SKM-1 (cell line): ENCODE data around the gene BRINP2.

Experiments used
- DNase-seq: peaks from one replicate; lab custom pipeline; 2025; ENCODE audit not compliant: unreplicated experiment; lab: John Stamatoyannopoulos, UW

Gene BRINP2

GRCh38 chr1:177164380-177165068 is 6.2 kb upstream of the BRINP2 start, which contains the start of gene ASTN1:
Gene ASTN1 (minus strand): TSS chr1:177164712. CDS start chr1:177164676, 36 bp downstream.
- DNase-seq, result no peak

GRCh38 chr1:177165069-177165439 is 5.7 kb upstream of the BRINP2 start:
- no peak for DNase-seq

DNA sequence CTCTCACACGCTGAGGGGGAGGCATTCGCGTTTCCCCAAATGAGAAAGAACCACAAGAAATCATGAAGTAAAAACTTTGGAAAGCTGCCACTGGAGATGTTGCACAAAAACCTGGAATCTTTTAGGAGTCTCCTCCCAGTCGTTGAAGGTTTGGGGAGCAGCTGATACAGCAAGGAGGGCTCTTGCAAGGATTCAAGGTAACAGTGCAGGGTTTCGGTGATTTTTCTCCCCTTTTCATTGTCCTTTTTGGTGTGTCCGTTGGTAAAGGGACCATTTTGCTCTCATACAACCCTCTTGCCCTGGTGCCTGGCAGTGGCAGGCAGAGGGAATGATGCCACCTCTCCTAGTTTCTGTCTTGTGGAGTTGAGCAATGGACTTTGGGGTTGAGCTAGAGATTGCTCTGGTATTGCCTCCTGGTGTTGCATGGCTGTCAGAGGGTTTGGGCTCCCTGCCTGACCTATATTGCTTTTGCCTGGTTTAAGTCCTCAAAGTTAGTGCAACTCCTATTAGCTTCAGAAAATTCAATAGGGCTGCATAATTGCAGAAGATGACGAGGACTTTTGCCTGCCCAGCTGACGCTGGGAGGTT is 872 bp downstream of the BRINP2 start:
- DNase-seq, result no peak

DNA sequence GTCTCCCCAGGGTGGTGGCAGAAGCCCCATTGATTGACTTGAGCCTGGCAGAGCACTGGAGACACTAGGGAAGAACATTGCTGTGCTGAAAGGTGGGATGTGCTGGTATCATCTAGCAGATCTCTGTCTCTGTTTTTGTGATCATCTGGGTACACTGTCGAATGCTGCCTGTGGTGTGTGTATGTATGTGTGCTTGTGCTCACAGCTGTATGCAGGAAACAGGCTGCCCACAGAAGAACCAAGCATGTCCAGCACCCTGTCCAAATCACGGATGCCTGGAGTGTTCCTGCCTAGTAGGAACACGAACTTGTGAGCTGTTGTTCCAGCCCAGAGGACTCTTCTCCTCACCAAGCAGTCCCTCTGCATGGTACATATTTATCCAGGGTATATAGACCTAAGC is 1.5 kb downstream of the BRINP2 start:
- no peak for DNase-seq

GRCh38 chr1:177172866-177173265 is 2.1 kb downstream of the BRINP2 start:
- DNase-seq, result no peak

GRCh38 chr1:177173976-177174375 is 3.2 kb downstream of the BRINP2 start:
- no peak for DNase-seq

GRCh38 chr1:177174921-177175634 is 4.3 kb downstream of the BRINP2 start:
- no peak for DNase-seq

DNA sequence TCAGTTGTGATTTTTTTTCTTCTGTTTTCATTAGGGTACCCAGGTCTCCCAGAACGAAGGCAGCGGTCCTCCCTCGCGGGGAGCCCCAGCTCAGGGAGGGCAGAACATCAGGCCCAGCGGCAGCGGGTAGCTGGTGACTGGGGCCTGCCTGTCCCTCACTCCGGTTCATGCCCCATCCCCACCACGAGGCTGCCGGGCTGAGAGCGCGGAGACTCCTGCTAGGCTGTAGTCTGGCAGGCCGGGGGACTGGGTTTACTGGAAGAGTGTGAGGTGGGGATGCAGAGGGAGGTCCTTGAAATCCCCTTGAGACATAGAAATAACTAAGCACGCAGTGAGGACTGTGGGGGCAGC is 10.5 kb downstream of the BRINP2 start:
- DNase-seq, result no peak

- DNase-seq, result peak; percentile 29
These were observed 11.0 kb downstream of the BRINP2 start for GRCh38 chr1:177181631-177182291.

DNA sequence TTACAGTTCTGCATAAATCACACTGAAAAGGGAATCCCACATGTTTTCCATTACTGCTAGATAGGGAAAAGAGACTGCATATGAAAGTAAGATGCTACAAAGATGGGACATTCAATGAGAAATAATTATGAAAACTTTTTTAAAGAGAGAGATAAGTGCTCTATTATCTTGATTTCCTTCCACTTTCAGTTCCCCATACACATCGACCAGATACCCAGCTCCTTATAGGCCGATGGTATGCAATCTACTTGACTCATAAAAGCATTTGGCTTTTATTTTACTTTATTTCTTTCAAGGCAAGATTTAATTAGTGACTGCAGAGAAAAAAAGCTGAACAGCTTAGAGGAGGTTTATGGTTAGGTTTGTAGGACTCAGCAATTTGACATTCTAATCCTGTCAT is 13.1 kb downstream of the BRINP2 start:
- no peak for DNase-seq

DNA sequence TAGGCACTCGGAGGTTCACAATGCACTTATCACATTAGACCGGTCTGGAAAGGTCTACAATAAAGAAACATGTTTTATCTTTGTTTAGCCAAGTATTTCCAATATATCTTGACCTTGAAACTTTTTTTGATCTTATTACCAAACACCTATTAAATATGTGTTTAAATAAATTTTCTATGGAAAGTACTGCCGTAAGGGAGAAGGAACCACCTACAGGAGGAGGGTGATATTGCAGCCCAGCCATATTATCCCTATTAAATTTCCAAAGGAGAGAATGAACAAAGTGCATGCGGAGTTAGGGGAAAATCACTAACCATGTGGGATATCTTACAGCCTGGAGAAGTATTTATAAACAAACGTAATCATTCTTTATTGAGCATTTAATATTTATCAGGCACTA is 14.5 kb downstream of the BRINP2 start:
- DNase-seq, result no peak

- DNase-seq, result no peak
These were observed 15.9 kb downstream of the BRINP2 start for GRCh38 chr1:177186639-177187038.

GRCh38 chr1:177190308-177190970 is 19.7 kb downstream of the BRINP2 start:
- DNase-seq, result no peak

- no peak for DNase-seq
These were observed 27.5 kb downstream of the BRINP2 start for GRCh38 chr1:177198243-177198642.

DNA sequence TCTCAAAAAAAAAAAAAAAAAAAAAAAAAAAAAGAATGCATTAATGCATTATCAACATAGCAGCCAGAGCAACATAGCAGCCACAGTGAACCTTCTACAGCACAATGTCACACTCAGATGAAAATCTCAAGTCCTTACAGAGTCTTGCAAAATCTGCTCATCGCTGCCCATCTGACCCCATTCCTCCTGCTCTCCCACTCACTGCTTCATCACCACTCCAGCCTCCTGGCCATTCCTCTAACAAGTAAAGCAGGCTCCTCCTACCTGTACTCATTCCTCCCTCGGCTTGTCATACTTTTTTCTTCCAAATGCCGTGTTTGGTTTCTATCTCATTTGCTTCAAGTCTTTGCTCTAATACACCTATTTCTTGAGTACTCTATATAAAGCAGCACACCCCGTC is 29.5 kb downstream of the BRINP2 start:
- no peak for DNase-seq

DNA sequence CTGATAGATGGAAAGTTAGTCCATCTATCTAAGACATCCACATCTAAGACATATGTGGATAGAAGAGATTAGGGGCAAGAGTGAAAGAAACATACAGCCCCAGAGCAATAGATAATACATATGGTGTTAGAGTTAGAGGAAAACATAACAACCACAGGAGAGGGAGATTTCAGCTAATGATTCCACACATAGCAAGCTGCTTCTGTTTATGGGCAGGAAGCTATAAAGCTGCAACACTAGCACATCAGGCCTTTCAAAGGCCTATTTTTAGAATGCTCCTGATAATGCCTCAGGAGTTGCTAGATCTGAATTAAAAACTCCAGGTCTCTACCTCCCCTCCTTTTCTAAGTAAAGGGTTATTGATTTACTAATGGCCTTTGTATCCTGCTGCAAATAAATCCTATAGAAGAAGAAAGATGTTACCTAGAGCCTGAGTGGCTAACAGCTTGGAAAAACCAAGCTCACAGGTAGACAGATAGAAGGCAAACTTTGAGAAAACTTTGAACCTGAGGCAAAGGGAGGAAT is 36.1 kb downstream of the BRINP2 start:
- no peak for DNase-seq

GRCh38 chr1:177208920-177209319 is 38.2 kb downstream of the BRINP2 start:
- DNase-seq, result no peak

- no peak for DNase-seq
These were observed 38.6 kb downstream of the BRINP2 start for GRCh38 chr1:177209357-177209756.

GRCh38 chr1:177210071-177210470 is 39.3 kb downstream of the BRINP2 start:
- DNase-seq, result no peak

DNA sequence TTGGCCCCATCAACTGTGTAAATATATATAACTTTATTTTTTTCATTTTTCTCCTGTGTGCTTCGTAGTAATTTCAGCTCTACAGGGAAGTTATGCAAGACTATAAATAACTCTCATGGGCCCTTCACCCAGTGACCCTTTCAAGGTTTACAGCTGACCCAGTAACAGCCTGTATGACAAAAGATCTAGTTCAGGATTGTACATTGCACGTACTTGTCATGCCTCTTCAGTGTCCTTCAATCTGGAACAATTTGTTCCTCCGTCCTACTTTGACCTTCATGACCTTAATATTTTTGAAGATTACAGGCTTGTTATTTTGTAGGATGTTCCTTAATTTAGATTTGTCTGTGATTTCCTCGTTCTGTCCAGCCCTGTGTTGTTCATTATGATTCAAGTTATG is 40.5 kb downstream of the BRINP2 start:
- DNase-seq, result peak; percentile 42

GRCh38 chr1:177216587-177217202 is 45.9 kb downstream of the BRINP2 start:
- DNase-seq, result no peak
